K562 (cell line): ENCODE results near the gene MOK.

Source experiments
- DLX4 ChIP-seq: fragments of 250-450 bp; sonication (Bioruptor Pico); IDR thresholded peaks from 2 replicates; pipeline ENCODE4 v1.6.1; 2021; ENCODE audit warnings: mild to moderate bottlenecking
- FOS ChIP-seq: IDR thresholded peaks from 3 replicates; pipeline ENCODE4 v1.6.1; 2011; ENCODE audit not compliant: insufficient read length; ENCODE audit errors: extremely low read depth
- MAX ChIP-seq: sonication (generic); formaldehyde crosslinking; IDR thresholded peaks from 2 replicates; pipeline ENCODE4 v1.9.0; 2022; ENCODE audit warnings: mild to moderate bottlenecking, missing genetic modification reagents
- ZNF253 ChIP-seq: fragments of 250-450 bp; sonication (Bioruptor Pico); conservative IDR thresholded peaks from 2 replicates; pipeline ENCODE4 v1.6.1; 2021; ENCODE audit warnings: mild to moderate bottlenecking
- ZNF449 ChIP-seq: fragments of 250-450 bp; sonication (Bioruptor Pico); IDR thresholded peaks from 2 replicates; pipeline ENCODE4 v1.8.0; 2022; ENCODE audit warnings: moderate library complexity, mild to moderate bottlenecking, inconsistent platforms

- TF ChIP-seq FOS (no peak), DLX4 (CRISPR knock-in tag) (no peak), MAX (no peak), ZNF253 (CRISPR knock-in tag) (no peak), ZNF449 (CRISPR knock-in tag) (no peak)
Observed at GRCh38 chr14:102344084-102344483, 39.1 kb upstream of the MOK start.
